Nephron (organoid): ENCODE results near the gene SERPINA4.

Source experiments
- H3K27ac Mint-ChIP-seq, 3 experiments: 2 replicates each; pipeline ENCODE4 v1.8.0; 2020; ENCODE audit warnings: mixed read lengths in 3 of 3, mild to moderate bottlenecking in 2 of 3, moderate library complexity in 1 of 3
- H3K27me3 Mint-ChIP-seq: 2 replicates; pipeline ENCODE4 v1.8.0; 2021; ENCODE audit warnings: low read depth, mild to moderate bottlenecking, moderate library complexity, mixed read lengths
- H3K36me3 Mint-ChIP-seq: 2 replicates; pipeline ENCODE4 v1.8.0; 2020; ENCODE audit warnings: low read depth, mixed read lengths
- H3K4me1 Mint-ChIP-seq: 2 replicates; pipeline ENCODE4 v1.8.0; 2020; ENCODE audit warnings: mixed read lengths
- H3K4me3 Mint-ChIP-seq, 3 experiments: 2 replicates each; pipeline ENCODE4 v1.8.0; 2020; ENCODE audit warnings: mild to moderate bottlenecking in 3 of 3, mixed read lengths in 3 of 3, moderate library complexity in 2 of 3
- H3K9me3 Mint-ChIP-seq: 2 replicates; pipeline ENCODE4 v1.8.0; 2020; ENCODE audit warnings: mixed read lengths
- TF ChIP-seq, protein P1 (sequence below), 3 experiments: fragments of 200-600 bp; sonication (generic); IDR thresholded peaks; one replicate each; pipeline ENCODE4 v1.5.0; 2021; ENCODE audit warnings: antibody characterized with exemption in 3 of 3; ENCODE audit not compliant: unreplicated experiment in 3 of 3

The SERPINA4 gene

DNA sequence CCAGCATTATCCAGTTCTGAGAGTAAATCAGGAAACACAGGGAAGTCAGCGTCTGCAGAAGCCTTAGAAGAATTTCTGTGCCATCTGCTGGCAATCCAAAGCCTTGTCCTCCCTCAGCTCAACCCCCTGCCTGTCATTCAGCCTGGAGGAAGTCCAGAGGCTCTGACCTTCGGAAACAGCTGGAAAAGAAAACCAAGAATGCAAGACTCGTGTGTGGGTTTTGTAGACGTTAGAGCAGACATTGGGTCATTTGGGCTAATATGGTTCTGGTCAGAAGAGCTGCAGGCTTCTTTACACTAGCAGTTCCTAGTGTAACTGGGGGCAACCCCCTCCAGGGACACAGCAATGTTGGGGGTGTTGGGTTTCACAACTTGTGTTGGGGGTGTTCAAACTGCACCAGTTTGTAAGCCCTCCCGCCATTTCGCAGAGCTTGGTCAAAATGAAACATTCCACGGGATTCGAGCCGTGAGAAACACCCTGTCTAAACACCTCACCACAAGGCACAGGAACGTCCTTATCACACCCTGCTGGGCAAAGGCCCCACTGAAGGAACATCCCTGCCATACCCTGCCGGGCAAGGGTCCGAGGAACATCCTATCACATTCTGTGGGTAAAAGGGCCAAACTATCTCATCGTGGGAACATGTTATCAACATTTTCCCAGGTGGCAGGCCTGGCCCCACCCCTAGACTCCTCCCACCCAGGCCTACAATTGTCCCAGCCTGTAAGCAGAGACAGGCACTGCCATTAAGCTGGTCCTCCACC is 21.0 kb upstream of the SERPINA4 start:
- Mint-ChIP-seq H3K4me3 (no peak overlapping the region), H3K27ac (no peak overlapping the region), H3K4me1 (peaks cover 5% of the 10 kb centered on the region), H3K36me3 (no peaks in the 10 kb centered on the region), H3K9me3 (no peaks in the 10 kb centered on the region), H3K27me3 (peaks cover 22% of the 10 kb centered on the region)
- TF ChIP-seq, protein P1, sequence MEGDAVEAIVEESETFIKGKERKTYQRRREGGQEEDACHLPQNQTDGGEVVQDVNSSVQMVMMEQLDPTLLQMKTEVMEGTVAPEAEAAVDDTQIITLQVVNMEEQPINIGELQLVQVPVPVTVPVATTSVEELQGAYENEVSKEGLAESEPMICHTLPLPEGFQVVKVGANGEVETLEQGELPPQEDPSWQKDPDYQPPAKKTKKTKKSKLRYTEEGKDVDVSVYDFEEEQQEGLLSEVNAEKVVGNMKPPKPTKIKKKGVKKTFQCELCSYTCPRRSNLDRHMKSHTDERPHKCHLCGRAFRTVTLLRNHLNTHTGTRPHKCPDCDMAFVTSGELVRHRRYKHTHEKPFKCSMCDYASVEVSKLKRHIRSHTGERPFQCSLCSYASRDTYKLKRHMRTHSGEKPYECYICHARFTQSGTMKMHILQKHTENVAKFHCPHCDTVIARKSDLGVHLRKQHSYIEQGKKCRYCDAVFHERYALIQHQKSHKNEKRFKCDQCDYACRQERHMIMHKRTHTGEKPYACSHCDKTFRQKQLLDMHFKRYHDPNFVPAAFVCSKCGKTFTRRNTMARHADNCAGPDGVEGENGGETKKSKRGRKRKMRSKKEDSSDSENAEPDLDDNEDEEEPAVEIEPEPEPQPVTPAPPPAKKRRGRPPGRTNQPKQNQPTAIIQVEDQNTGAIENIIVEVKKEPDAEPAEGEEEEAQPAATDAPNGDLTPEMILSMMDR (IDR thresholded peaks at IDR 0.05; ENCODE audit: unreplicated experiment in 3 of 3), result peak in 1 of 3 experiments; percentile 10

DNA sequence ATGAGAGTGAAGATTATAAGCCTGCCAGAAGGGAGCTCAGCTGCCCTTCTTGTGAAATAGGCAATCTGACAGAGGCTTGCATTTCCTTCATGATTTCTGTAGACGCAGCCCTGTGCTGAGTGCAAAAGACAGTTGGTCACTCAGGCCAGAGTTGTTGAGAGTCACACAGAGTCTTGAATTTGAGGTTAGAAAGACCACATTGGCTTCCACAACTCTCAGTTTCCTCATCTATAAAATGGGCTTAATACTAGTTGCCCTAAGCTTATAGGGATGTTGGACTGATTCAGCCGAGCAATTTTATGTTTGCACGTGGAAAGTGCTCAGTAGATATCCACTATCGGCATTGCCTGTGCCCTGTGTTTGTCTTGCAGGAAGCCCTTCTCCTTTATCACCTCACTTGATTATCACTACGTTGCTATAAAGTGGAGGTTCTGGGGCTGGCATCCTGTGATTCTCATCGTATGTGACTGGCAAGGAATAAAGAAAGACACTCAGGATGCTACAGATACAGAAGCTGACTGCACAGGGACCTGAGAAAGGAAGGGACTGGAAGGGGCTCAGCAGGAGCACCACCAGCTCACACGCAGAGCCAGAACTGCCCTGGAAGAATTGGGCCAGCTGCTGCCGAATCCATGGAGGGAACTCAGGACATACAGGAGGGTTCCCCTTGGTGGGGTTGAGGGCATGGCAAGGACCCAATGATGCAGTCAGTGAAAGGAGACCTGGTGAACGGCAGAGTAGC is 19.8 kb upstream of the SERPINA4 start:
- Mint-ChIP-seq H3K27me3 (peaks cover 22% of the 10 kb centered on the region), H3K4me3 (no peak overlapping the region), H3K9me3 (no peaks in the 10 kb centered on the region), H3K36me3 (no peaks in the 10 kb centered on the region), H3K4me1 (peaks cover 5% of the 10 kb centered on the region), H3K27ac (no peak overlapping the region)
- TF ChIP-seq, protein P1 (IDR thresholded peaks at IDR 0.05; ENCODE audit: unreplicated experiment in 3 of 3), result no peak

DNA sequence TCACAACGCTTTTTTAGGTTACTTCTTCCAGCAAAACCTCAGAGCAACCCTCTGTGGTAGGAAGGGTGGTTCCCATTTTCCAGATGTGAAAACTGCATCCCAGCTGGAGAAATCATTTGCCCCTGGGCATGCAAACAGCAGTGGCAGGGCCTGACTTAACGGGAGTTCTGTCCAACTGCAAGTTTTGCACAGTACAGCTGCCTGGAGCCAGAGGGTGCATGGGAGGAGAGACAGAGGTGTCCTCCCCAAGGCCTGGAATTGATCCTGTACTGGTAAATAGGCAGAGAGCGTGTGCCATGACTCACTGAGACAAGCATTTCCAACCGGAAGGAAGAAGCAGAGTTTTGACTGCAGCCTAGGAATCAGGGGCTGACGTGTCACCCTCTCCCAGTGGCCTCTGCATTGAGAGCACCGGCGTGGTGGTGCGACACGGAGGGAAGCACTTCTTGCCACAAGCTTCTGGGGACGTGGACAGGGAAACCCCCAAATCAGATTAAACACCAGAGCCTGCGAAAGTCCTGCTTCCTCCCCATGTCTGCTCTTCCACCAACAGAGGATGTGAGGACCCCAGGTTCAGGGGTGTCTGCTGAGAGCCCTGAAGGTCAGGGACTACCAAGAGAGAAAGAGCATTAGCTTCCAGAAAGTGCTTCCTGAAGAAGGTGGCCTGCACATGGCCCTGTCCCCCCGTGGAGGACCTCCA is 19.0 kb upstream of the SERPINA4 start:
- Mint-ChIP-seq H3K4me3 (no peak overlapping the region), H3K27ac (no peak overlapping the region), H3K27me3 (peaks cover 16% of the 10 kb centered on the region), H3K36me3 (no peaks in the 10 kb centered on the region), H3K9me3 (no peaks in the 10 kb centered on the region), H3K4me1 (peaks cover 5% of the 10 kb centered on the region)
- TF ChIP-seq, protein P1 (IDR thresholded peaks at IDR 0.05; ENCODE audit: unreplicated experiment in 3 of 3), result no peak

DNA sequence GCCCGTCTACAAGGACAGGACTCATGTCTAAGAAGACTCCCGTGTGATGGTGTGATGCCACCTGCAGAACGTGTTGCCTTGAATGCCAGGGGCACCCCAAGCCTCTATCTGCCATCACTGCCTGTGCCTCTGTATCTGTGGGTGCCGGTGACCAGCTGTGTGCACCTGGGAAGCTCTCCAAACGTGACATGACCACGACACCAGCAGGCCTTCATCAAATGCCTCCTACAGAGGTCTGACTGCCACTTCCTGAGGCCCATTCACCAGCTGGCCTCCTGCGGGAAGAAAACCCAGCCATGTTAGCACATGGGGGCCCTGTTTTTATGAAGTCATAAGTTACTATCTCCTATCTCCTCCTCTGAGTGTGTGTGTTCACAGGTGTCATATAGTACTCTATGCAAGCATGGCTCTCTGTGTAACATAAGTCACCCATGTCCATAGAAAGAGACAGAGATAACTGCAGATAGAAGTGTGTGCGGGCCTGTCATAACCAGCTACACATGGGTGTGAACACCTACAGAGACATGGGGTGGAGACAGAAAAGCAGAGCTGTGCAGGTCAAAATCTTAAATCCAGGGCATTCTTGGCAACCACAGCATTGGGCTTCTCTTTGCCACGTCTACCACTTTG is 18.3 kb upstream of the SERPINA4 start:
- TF ChIP-seq, protein P1 (IDR thresholded peaks at IDR 0.05; ENCODE audit: unreplicated experiment in 3 of 3), result no peak
- no peaks in the 10 kb centered on the region for H3K36me3 Mint-ChIP-seq
- H3K4me3 Mint-ChIP-seq, result no peak overlapping the region
- H3K4me1 Mint-ChIP-seq, result peaks cover 5% of the 10 kb centered on the region
- H3K9me3 Mint-ChIP-seq, result no peaks in the 10 kb centered on the region
- peaks cover 17% of the 10 kb centered on the region for H3K27me3 Mint-ChIP-seq
- no peak overlapping the region for H3K27ac Mint-ChIP-seq

DNA sequence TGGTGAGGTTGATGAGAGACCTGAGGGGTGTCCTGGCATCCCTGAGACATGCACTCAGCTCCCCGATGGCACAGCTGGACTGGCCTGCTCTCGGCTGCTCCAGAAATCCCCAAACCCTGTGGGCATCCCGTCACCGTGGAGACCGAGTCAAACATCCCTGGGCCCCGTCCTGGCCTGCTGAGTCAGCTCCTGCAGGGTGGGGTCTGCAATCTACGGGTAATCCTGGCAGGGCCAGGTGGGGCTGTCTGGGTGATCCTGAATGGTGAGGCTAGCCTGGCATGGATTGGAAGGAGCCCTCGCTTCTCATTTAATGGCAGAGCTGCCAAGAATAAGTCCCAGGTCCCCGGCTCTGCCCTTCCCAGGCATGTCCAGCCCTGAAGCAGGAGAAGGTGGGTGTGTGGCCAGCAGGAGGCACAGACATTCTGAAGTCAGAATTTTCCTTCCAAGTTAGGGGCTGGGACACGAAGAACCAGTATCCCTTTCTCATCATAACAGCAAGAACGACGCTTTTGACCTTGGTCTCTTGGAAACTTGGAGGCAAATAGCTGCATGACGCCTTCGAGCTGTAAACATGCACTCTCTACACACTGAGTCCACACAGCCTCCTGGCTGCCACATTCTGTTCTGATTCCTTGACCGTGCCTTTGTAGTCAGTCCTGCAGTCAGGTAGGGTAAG is 17.7 kb upstream of the SERPINA4 start:
- Mint-ChIP-seq H3K36me3 (no peaks in the 10 kb centered on the region), H3K27ac (no peak overlapping the region), H3K27me3 (peaks cover 13% of the 10 kb centered on the region), H3K4me3 (no peak overlapping the region), H3K4me1 (peaks cover 5% of the 10 kb centered on the region), H3K9me3 (no peaks in the 10 kb centered on the region)
- TF ChIP-seq, protein P1 (IDR thresholded peaks at IDR 0.05; ENCODE audit: unreplicated experiment in 3 of 3), result no peak
